Prostate gland (tissue), 2 donors: ENCODE measurements around the gene CLDN5.

Experiments
- POLR2AphosphoS5 ChIP-seq: sonication (generic); formaldehyde crosslinking; IDR thresholded peaks from one replicate; pipeline ENCODE4 v1.6.1; 2017; ENCODE audit warnings: antibody characterized with exemption
- TF ChIP-seq, protein P1 (sequence below), 4 experiments: fragments of 200-600 bp in 2 of 4; fragments of 450-650 bp in 2 of 4; sonication (generic) in 2 of 4; IDR thresholded peaks; 1 replicate in 3 of 4; 2 replicates in 1 of 4; pipeline ENCODE4 v1.5.1; 2016 to 2019; ENCODE audit warnings: antibody characterized with exemption in 4 of 4, mild to moderate bottlenecking in 2 of 4, moderate library complexity in 2 of 4

DNA sequence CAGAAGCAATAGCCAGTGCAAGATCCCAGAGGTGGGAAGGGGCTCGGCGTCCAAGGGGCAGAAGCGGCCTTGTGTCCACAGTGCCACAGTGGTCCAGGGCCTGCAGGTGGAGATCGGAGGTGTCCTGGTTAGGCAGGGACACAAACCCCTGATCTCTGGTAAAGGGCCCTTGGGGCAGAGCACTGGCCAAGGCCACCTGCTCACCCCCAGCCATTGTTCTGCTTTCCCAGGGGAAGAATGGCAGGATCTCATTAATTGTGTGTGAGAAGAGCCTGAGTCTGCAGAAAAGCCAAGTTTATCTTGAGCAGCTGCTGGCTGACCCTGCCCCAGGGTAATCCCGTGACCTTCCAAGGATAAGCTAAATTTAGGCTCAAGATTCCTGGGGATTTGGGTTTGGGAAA, 3.1 kb upstream of the CLDN5 start:
- TF ChIP-seq, protein P1, sequence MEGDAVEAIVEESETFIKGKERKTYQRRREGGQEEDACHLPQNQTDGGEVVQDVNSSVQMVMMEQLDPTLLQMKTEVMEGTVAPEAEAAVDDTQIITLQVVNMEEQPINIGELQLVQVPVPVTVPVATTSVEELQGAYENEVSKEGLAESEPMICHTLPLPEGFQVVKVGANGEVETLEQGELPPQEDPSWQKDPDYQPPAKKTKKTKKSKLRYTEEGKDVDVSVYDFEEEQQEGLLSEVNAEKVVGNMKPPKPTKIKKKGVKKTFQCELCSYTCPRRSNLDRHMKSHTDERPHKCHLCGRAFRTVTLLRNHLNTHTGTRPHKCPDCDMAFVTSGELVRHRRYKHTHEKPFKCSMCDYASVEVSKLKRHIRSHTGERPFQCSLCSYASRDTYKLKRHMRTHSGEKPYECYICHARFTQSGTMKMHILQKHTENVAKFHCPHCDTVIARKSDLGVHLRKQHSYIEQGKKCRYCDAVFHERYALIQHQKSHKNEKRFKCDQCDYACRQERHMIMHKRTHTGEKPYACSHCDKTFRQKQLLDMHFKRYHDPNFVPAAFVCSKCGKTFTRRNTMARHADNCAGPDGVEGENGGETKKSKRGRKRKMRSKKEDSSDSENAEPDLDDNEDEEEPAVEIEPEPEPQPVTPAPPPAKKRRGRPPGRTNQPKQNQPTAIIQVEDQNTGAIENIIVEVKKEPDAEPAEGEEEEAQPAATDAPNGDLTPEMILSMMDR (IDR thresholded peaks at IDR 0.05): no peak
- TF ChIP-seq POLR2AphosphoS5: no peak
